ENCODE measurements around the gene RAB11B. TPM values are rescaled to one million over a fixed set of nuclear protein-coding genes. Genes with fewer than 3 reads are reported as not detected.

The RAB11B gene
- total RNA-seq, result 31.9 and 35.2 TPM in 2 replicates

GRCh38 chr19:8389891-8390616, at the start of gene RAB11B:
TSS of gene RAB11B (plus strand) at chr19:8390360. CDS start at chr19:8390417, 57 bp downstream.

GRCh38 chr19:8342684-8343482, 47.3 kb upstream of the RAB11B start, which contains the start of gene KANK3:
TSS of gene KANK3 (minus strand) at chr19:8343262. CDS start at chr19:8337828, 5,434 bp downstream.

DNA sequence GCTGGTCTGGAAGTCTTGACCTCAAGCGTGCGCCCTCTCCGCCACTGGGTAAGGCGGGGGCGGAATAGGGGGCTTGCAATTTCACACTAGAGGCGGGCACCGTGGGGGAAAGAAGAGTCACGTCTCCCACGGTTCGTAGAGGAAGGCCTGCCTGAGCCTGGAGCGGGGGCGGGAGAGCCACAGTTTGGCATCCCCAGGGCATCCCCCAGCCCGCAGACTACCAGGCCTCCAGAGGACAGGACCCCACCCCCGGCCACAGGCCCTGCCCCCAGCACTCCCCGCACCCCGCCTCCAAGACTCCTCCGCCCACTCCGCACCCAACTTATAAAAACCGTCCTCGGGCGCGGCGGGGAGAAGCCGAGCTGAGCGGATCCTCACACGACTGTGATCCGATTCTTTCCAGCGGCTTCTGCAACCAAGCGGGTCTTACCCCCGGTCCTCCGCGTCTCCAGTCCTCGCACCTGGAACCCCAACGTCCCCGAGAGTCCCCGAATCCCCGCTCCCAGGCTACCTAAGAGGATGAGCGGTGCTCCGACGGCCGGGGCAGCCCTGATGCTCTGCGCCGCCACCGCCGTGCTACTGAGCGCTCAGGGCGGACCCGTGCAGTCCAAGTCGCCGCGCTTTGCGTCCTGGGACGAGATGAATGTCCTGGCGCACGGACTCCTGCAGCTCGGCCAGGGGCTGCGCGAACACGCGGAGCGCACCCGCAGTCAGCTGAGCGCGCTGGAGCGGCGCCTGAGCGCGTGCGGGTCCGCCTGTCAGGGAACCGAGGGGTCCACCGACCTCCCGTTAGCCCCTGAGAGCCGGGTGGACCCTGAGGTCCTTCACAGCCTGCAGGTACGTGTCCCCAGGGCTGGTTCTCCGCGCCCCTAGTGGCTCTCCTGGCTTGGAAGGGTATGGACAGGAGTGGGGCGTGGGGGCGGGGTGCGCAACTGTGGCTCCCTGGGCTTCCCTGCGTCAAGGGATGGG, 26.1 kb upstream of the RAB11B start, which contains the start of gene ANGPTL4:
TSS of gene ANGPTL4 (plus strand) at position 353 of the 969 bp plus-strand sequence. CDS start at position 520, 167 bp downstream.

DNA sequence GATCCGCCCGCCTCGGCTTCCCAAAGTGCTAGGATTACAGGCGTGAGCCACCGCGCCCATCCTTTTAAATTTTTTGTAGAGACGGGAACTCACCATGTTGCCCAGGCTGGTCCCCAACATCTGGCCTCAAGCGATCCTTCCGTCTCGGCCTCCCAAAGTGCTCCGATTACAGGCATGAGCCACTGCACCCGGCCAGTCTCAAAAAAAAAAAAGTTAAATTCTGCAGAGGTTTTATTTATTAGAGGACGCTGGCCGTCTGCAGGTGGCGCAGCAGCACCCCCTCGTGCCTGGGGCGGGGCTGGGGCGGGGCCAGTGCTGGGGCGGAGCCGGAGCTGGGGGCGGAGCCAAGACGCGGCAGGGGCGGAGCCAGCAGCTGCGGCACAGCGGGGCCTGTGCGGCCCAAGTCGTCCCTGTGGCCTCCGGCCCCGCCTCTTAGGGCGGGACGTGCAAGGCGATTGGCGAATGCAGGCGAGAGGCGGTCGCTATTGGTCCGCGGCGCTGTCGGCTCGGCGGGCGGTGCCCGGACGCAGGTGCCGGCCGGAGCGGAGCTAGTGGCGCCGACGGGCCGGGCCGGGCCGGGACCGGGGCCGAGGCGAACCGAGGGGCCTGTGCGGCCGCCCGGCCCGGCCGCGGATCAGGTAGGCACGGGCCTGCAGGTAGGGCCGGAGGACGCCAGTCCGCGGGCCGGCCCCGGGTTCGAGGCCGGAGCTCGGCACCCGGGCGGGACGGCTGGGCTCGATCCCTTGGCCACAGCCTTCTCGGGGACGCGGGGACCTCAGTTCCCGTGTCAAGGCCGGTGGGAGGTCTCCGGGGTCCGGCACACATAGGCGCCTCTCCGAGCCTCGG, 22.8 kb downstream of the RAB11B start, which contains the start of gene MARCHF2:
TSS of gene MARCHF2 (plus strand) at position 523 of the 846 bp plus-strand sequence. CDS start 8,536 bp downstream, outside the sequence.

GRCh38 chr19:8444677-8445487, 54.7 kb downstream of the RAB11B start, which contains the start of gene HNRNPM:
TSS of gene HNRNPM (plus strand) at chr19:8444975. CDS start at chr19:8444999, 24 bp downstream.

Other genes starting within 250 kb of the RAB11B start
- gene FBN3, start 240.8 kb upstream of the RAB11B start, total RNA-seq, result not detected in 2 replicates
- gene CERS4, start 181.0 kb upstream of the RAB11B start, total RNA-seq, result 8.5 and 24.4 TPM in 2 replicates
- gene CD320, start 82.0 kb upstream of the RAB11B start, total RNA-seq, result 32.3 and 33.1 TPM in 2 replicates
- 12.5 and 15.1 TPM in 2 replicates for gene NDUFA7, start 69.0 kb upstream of the RAB11B start, total RNA-seq
- gene RPS28, start 68.9 kb upstream of the RAB11B start, total RNA-seq, result 175 and 215 TPM in 2 replicates
- 0.25 and 0.33 TPM in 2 replicates for gene KANK3, start 47.1 kb upstream of the RAB11B start, total RNA-seq
- gene ANGPTL4, start 26.2 kb upstream of the RAB11B start, total RNA-seq, result 1.9 and 2.4 TPM in 2 replicates
- gene MARCHF2, start 22.9 kb downstream of the RAB11B start, total RNA-seq, result 43.7 and 89.2 TPM in 2 replicates
- gene HNRNPM, start 54.6 kb downstream of the RAB11B start, total RNA-seq, result 68.5 and 123 TPM in 2 replicates
- not detected in 2 replicates for gene PRAM1, start 112.3 kb downstream of the RAB11B start, total RNA-seq
- 4.0 and 5.2 TPM in 2 replicates for gene ZNF414, start 123.8 kb downstream of the RAB11B start, total RNA-seq
- 0.12 and 0.22 TPM in 2 replicates for gene MYO1F, start 187.1 kb downstream of the RAB11B start, total RNA-seq
- 5.2 and 14.6 TPM in 2 replicates for gene ADAMTS10, start 220.4 kb downstream of the RAB11B start, total RNA-seq
- gene NFILZ, start 240.3 kb downstream of the RAB11B start, total RNA-seq, result not detected in 2 replicates